Stimulated activated CD8-positive, alpha-beta memory T cell treated with anti-CD3 and anti-CD28 coated beads, Interleukin-2, amount 100 ng/mL, for 48 hours (primary cell): ENCODE data around the gene NSMCE1.

Source experiments
- DNase-seq, 2 donors: peaks; one replicate each; pipeline ENCODE4 v3.0.0-alpha.2; 2020; ENCODE audit warnings: low read depth in 2 of 2

NSMCE1 gene

GRCh38 chr16:27244363-27244755, 24.2 kb downstream of the NSMCE1 start:
- DNase-seq, result no peak

GRCh38 chr16:27243725-27244362, 24.7 kb downstream of the NSMCE1 start:
- no peak for DNase-seq

GRCh38 chr16:27242868-27243590, 25.5 kb downstream of the NSMCE1 start:
- no peak for DNase-seq

GRCh38 chr16:27242398-27242797, 26.2 kb downstream of the NSMCE1 start:
- DNase-seq, result no peak

GRCh38 chr16:27241658-27242057, 26.9 kb downstream of the NSMCE1 start:
- no peak for DNase-seq

GRCh38 chr16:27240948-27241531, 27.5 kb downstream of the NSMCE1 start:
- no peak for DNase-seq

GRCh38 chr16:27239906-27240655, 28.5 kb downstream of the NSMCE1 start:
- no peak for DNase-seq

- DNase-seq, result no peak
Measured at GRCh38 chr16:27239026-27239425, 29.5 kb downstream of the NSMCE1 start.

- no peak for DNase-seq
Measured at GRCh38 chr16:27238591-27238990, 30.0 kb downstream of the NSMCE1 start.

- peak; percentile 44 for DNase-seq
Measured at GRCh38 chr16:27238016-27238587, 30.5 kb downstream of the NSMCE1 start.

- peak; percentile 71 for DNase-seq
Measured at GRCh38 chr16:27237219-27238015, 31.2 kb downstream of the NSMCE1 start.

- DNase-seq, result no peak
Measured at GRCh38 chr16:27236635-27237218, 31.8 kb downstream of the NSMCE1 start.

- no peak for DNase-seq
Measured at GRCh38 chr16:27235938-27236245, 32.7 kb downstream of the NSMCE1 start.

- DNase-seq, result peak; percentile 57 to 78
Measured at GRCh38 chr16:27235055-27235937, 33.3 kb downstream of the NSMCE1 start.

- no peak for DNase-seq
Measured at GRCh38 chr16:27234603-27235002, 34.0 kb downstream of the NSMCE1 start.

GRCh38 chr16:27234171-27234570, 34.4 kb downstream of the NSMCE1 start:
- DNase-seq, result no peak

- no peak for DNase-seq
Measured at GRCh38 chr16:27233731-27234130, 34.8 kb downstream of the NSMCE1 start.

GRCh38 chr16:27232901-27233625, 35.5 kb downstream of the NSMCE1 start:
- DNase-seq, result no peak
